Right lobe of liver (tissue), 6 donors: ENCODE data around the gene POLR1G. TPM values are rescaled to one million over a fixed set of nuclear protein-coding genes. Genes with fewer than 3 reads are reported as not detected.

Experiments
- ATAC-seq, 4 donors: fragments of 200-7000 bp; cut with Tn5 transposase; one replicate each; pipeline ENCODE4 v1.9.1; 2020; ENCODE audit warnings: mild to moderate bottlenecking in 4 of 4, moderate library complexity in 4 of 4
- DNase-seq, 3 donors: peaks; one replicate each; pipeline ENCODE4 v3.0.0-alpha.2; 2020
- H3K27ac ChIP-seq, 3 donors: fragments of 200-600 bp; one replicate each; pipeline ENCODE4 v1.8.0; 2022
- H3K27me3 ChIP-seq, 2 donors: fragments of 200-600 bp; one replicate each; pipeline ENCODE4 v1.8.0; 2022
- H3K36me3 ChIP-seq, 4 donors: fragments of 200-600 bp; sonication (generic) in 1 of 4; one replicate each; pipeline versions ENCODE4 v1.5.1 to v1.8.0; 2017 to 2022; ENCODE audit warnings: control low read depth in 1 of 4
- H3K4me1 ChIP-seq, 4 donors: fragments of 200-600 bp; sonication (generic) in 1 of 4; one replicate each; pipeline versions ENCODE4 v1.5.1 to v1.8.0; 2017 to 2022; ENCODE audit warnings: control low read depth in 1 of 4
- H3K4me3 ChIP-seq, 3 donors: fragments of 200-600 bp; one replicate each; pipeline ENCODE4 v1.8.0; 2022
- H3K9me3 ChIP-seq, 4 donors: fragments of 200-600 bp; sonication (generic) in 1 of 4; one replicate each; pipeline versions ENCODE4 v1.5.1 to v1.8.0; 2017 to 2022; ENCODE audit warnings: control low read depth in 1 of 4
- CTCF ChIP-seq, 4 donors: fragments of 200-600 bp in 3 of 4; fragments of 450-650 bp in 1 of 4; IDR thresholded peaks; one replicate each; pipeline versions ENCODE4 v1.5.1 to v1.8.0; 2016 to 2022; ENCODE audit warnings: antibody characterized with exemption in 4 of 4, mild to moderate bottlenecking in 2 of 4
- POLR2A ChIP-seq: fragments of 450-650 bp; IDR thresholded peaks from one replicate; pipeline ENCODE4 v1.6.1; 2017; ENCODE audit warnings: antibody characterized with exemption, mild to moderate bottlenecking
- WGBS: methylation state at CpG from one replicate; pipeline ENCODE4 v1.1.6; 2018; ENCODE audit warnings: low coverage, low lambda C conversion rate; ENCODE audit not compliant: insufficient coverage; ENCODE audit errors: missing lambda C conversion rate; 5-methylcytosine and 5-hydroxymethylcytosine counted together
- intact Hi-C, 2 donors: fragments of 100-400 bp; cut with DNase I; formaldehyde crosslinking; loops; one replicate each; pipeline versions ENCODE4 v1.11.2 to v1.14.1; 2022
- total RNA-seq, 6 experiments: library from RNA; depleted of rRNA in 2 of 6; stranded (reverse); fragments of >200 nt in 2 of 6; fragmentation: NEBNext Ultra II Directional in 3 of 6; extraction: Animal tissue kit (Norgen Biotek cat#: 25700) in 3 of 6; gene quantifications; one replicate each; pipeline versions ENCODE4 v1.1.0 to v1.2.4, GENCODE V29; 2016 to 2023
- donor health status: DM: no; HTN: yes; CAD: no.
- donor health status: DM: no; HTN: no; CAD: no.
- donor health status: DM: no; HTN: no; CAD: no.
- donor health status: DM: no; HTN: yes; CAD: no.
- donor health status: DM: no; HTN: yes; CAD: no.

POLR1G gene
- total RNA-seq, 6 experiments from 2014 or later = 1.3 to 4.5 (median 3.2) TPM

DNA sequence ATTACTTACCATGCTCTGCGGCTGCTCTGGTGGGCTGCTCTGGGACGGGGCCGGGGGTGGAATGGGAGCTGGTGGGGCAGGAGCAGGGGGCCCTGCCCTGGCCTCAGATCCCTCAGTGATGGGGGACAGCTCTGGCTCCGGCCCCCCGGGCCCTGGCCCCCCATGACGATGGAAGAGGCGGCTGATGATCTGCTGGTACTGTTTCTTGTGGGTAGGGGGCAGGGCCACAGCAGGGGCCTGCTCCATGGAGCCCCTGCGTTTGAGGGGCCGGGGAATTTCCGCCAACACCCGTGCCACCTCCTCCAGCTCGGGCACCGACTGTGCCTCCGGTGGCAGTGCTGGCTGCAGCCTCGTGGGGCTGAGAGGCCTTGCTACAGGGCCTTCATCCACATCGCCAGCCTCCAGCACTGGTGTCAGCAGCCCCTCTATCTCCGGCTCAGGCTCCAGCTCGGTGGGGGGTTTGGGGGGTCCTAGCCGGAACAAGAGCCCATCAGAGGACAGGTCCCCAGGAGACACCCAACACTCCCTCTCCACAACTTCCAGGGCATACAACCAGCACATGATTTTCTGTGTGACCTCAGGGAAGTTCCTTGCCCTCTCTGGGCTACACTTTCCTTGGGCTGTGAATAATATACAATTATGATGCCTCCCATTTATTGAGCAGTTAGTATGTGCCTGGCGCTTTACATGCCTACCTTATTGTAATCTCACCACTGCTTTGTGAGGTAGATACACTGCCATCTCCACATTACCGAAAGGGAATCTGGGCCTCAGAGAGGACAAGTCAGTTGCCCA lies 14.4 kb upstream of the POLR1G start:
- no peak for DNase-seq
- Histone ChIP-seq H3K4me3 (no peak overlapping the region), H3K9me3 (no peaks in the 10 kb centered on the region), H3K27me3 (no peaks in the 10 kb centered on the region), H3K4me1 (no peaks in the 10 kb centered on the region), H3K27ac (no peak overlapping the region), H3K36me3 (no peaks in the 10 kb centered on the region)
- no CpG with 5 or more reads among the region's 21 CpGs for WGBS
- TF ChIP-seq POLR2A (no peak), CTCF (IDR thresholded peaks at IDR 0.05) (no peak)
- intact Hi-C loops = no loop called here
- ATAC-seq = peak in 1 of 4 donors; percentile 32

- ATAC-seq (no peak), DNase-seq (no peak)
- Histone ChIP-seq H3K27ac (no peak overlapping the region), H3K4me3 (no peak overlapping the region), H3K27me3 (no peaks in the 10 kb centered on the region), H3K36me3 (no peaks in the 10 kb centered on the region), H3K4me1 (no peaks in the 10 kb centered on the region), H3K9me3 (no peaks in the 10 kb centered on the region)
- intact Hi-C loops = no loop called here
- TF ChIP-seq POLR2A (no peak), CTCF (IDR thresholded peaks at IDR 0.05) (no peak)
- WGBS = 72% methylated on average over 21 of the region's 59 CpGs
Measured at GRCh38 chr19:45395821-45396617, 10.4 kb upstream of the POLR1G start.

- no CpG with 5 or more reads among the region's 6 CpGs for WGBS
- Histone ChIP-seq H3K27ac (no peak overlapping the region), H3K36me3 (no peaks in the 10 kb centered on the region), H3K9me3 (no peaks in the 10 kb centered on the region), H3K4me3 (no peak overlapping the region), H3K27me3 (no peaks in the 10 kb centered on the region), H3K4me1 (peaks cover 0 to 12% (median 2%) of the 10 kb centered on the region in 4 donors)
- ATAC-seq (no peak), DNase-seq (no peak)
- TF ChIP-seq POLR2A (no peak), CTCF (IDR thresholded peaks at IDR 0.05) (no peak)
- intact Hi-C loops = no loop called here
Measured at GRCh38 chr19:45400192-45400591, 6.3 kb upstream of the POLR1G start.

- WGBS = 84% methylated on average over 6 of the region's 6 CpGs
- H3K27me3 ChIP-seq = no peaks in the 10 kb centered on the region
- H3K9me3 ChIP-seq = no peaks in the 10 kb centered on the region
- no peak overlapping the region for H3K4me3 ChIP-seq
- no peak for DNase-seq
- intact Hi-C loops = no loop called here
- H3K27ac ChIP-seq = no peak overlapping the region
- ATAC-seq = no peak
- peaks cover 0 to 12% (median 2%) of the 10 kb centered on the region in 4 donors for H3K4me1 ChIP-seq
- TF ChIP-seq CTCF (IDR thresholded peaks at IDR 0.05) (no peak), POLR2A (no peak)
- no peaks in the 10 kb centered on the region for H3K36me3 ChIP-seq
Measured at GRCh38 chr19:45401815-45402214, 4.6 kb upstream of the POLR1G start.
